ENCODE results near the gene PDE6B.

- TF ChIP-seq CTCF (IDR thresholded peaks at IDR 0.05; ENCODE audit: insufficient read depth, low read length, poor library complexity, severe bottlenecking) (no peak), EZH2phosphoT487 (conservative IDR thresholded peaks at IDR 0.05; ENCODE audit: low read length) (no peak)
Measured at GRCh38 chr4:678331-679103, 53.1 kb downstream of the PDE6B start.
